GM19238 (cell line): ENCODE data around the gene IGHMBP2.
"Not testable (repeated sequence)": the region's sequence is repeated elsewhere in the genome, so short reads cannot be mapped to it uniquely, and the experiment has no call there.

Experiments
- DNase-seq: peaks from one replicate; pipeline ENCODE4 v3.0.0; 2011; ENCODE audit warnings: low spot score; ENCODE audit not compliant: insufficient read length

IGHMBP2 gene

GRCh38 chr11:68903288-68904247 lies at the start of gene IGHMBP2, which contains the start of gene MRPL21:
Gene IGHMBP2 (plus strand): TSS chr11:68903891. CDS start chr11:68903953, 62 bp downstream.
Gene MRPL21 (minus strand): TSS chr11:68903832. CDS start chr11:68903810, 22 bp downstream.
- peak; percentile 87 for DNase-seq

GRCh38 chr11:68854273-68854958 lies 49.3 kb upstream of the IGHMBP2 start:
- DNase-seq = no peak

- DNase-seq = no peak
Observed at GRCh38 chr11:68855205-68855981, 48.3 kb upstream of the IGHMBP2 start.

DNA sequence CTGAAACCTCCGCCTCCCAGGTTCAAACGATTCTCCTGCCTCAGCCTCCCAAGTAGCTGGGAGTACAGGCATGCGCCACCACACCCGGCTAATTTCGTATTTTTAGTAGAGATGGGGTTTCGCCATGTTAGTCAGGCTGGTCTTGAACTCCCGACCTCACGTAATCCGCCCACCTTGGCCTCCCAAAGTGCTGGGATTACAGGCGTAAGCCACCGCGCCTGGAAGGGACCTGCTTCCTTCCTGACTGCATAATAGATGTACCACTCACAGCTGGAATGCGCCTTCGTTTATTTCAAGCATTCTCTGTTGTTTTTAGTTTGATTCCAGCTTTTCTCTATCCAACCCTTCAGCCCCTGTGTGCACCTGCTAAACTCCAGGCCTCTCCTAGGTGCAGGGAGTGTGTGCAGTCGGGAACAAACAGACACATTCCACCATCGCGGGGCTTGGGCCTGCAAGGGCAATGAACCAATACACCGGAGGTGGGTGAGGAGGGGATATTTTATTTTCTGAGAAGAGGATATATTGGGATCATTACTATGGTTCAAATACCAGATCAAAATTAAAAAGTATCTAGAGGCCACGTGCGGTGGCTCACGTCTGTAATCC lies 47.2 kb upstream of the IGHMBP2 start:
- not testable (repeated sequence) for DNase-seq

GRCh38 chr11:68857037-68857586 lies 46.6 kb upstream of the IGHMBP2 start:
- DNase-seq = no peak

- no peak for DNase-seq
Observed at GRCh38 chr11:68859123-68859522, 44.6 kb upstream of the IGHMBP2 start.

DNA sequence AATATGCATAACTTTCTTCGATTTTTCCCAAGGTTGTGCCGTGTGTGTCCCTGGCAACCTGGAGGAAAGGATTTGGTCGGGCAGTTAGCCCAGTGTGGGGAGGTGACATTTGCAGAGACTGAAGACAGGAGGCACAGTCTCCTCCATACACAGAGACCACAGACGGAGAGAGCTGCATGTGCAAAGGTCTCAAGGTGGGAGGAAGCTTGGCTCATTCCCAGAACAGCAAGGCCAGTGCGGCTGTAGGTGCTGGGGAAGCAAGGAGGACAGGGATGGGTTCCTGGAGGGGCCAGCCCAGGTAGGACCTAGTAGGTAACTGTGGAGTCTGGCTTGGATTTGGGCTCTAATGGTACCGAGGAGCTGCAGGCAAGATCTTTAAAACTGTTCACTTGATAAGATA lies 41.3 kb upstream of the IGHMBP2 start:
- no peak for DNase-seq

- no peak for DNase-seq
Observed at GRCh38 chr11:68863553-68864265, 40.0 kb upstream of the IGHMBP2 start.

DNA sequence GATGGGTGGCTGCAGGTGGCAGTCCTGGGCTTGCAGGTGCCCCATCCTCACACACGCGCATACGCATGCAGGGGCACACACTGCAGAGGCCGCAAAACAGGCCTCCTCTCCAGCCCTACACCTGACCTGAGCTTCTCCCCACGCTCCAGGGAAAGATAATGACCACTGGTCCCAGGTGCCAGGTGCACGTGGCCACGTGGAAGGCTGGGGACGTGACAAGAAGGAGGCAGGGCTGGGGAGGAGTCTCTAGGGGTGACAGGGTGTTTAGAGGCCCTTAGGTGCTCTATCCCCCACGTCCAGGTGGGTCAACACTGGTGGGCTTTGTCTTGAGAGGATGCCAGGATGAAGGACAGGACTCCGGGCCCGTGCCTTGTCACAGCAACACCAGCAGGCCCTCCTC lies 38.5 kb upstream of the IGHMBP2 start:
- no peak for DNase-seq

GRCh38 chr11:68867066-68867465 lies 36.6 kb upstream of the IGHMBP2 start:
- no peak for DNase-seq

- no peak for DNase-seq
Observed at GRCh38 chr11:68868221-68868835, 35.4 kb upstream of the IGHMBP2 start.

DNA sequence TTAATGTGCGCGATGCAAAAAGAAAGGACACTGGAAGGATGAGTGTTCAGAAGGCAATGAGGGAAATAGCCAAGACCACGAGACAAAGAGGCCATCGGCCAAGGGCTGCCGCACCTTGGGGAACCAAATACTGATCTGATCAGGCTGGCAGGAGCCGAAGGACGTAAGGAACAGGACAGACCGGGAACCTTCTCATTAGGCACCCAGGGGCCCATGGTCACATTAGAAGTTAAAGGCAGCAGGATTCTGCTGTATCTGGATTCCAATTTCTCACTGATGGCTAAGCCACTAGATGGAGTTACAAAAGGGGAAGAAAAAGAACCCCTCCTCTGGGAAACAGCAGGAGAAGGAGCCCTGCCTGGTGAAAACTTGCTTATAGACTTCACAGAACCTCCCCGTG lies 33.2 kb upstream of the IGHMBP2 start:
- DNase-seq = no peak

DNA sequence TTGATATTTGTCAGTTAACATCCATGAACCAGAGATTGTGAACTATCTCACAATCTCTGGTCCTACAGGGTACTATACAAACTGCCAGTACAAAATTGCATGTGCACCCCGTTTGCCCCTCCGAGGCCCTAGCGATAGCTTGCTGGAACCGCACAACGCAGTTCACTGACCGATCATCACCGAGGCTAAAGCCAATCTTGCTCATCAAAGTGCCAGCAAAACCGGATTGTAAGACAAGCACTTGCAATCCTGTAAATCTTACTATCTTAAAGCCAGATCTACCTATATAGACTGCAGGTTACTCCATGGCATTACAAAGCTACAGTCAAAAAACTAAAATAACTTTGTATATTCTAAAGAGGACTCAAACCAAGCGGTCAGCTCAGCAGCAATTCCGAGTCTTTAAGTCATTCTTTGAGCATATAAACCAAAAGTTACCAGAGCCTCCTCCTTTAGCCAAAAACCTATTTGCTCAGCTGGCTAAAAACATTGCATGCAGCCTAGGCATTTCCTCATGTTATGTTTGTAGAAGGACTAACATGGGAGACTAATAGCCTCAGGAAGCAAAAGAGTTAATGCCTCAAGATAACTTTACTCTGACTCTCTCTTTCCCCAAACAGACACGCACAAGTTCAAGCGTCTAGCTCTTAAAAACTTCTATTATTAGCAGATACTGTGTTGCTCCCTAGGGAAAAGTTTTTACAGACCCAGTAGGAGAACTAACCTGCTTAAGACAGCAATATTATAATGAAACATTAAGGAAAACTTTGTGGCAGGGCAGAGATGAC lies 31.3 kb upstream of the IGHMBP2 start:
- DNase-seq = no peak

DNA sequence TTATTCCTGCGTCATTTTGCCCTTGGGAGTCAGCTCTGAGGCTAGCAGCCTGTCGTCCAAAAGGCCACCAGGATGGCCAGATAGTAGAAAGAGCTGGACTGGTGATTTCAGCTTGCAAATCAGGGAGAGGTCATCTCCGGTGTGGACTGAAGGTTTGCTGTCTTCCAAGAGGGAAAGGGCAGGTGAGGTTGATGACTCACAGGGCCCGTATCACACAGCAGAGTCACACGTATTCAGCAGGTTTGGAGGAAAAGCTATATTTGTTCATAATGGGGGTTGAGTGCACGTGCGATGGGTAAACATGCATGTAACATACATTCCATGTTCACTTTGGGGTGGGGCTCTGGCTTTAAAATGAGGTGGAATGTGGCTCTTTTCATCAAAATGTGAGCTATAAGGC lies 25.7 kb upstream of the IGHMBP2 start:
- DNase-seq = no peak

- no peak for DNase-seq
Observed at GRCh38 chr11:68880851-68881250, 22.8 kb upstream of the IGHMBP2 start.

GRCh38 chr11:68881320-68881719 lies 22.4 kb upstream of the IGHMBP2 start:
- DNase-seq = no peak

DNA sequence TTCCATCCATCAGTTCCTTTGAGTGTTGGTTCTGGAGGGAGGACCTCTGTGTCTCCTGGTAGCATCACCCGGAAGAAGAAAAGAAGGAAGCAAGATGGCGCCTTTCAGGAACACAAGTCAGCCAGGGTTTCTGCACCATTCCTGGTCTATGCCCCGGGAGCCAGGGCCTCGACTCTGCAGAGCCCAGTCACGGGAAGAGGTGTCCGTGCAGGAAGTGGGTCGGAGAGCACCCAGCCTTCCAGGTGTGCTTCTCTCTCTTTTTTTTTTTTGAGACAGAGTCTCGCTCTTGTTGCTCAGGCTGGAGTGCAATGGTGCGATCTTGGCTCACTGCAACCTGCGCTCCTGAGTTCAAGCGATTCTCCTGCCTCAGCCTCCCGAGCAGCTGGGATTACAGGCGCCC lies 21.3 kb upstream of the IGHMBP2 start:
- DNase-seq = no peak

- DNase-seq = not testable (repeated sequence)
Observed at GRCh38 chr11:68884827-68885226, 18.9 kb upstream of the IGHMBP2 start.

DNA sequence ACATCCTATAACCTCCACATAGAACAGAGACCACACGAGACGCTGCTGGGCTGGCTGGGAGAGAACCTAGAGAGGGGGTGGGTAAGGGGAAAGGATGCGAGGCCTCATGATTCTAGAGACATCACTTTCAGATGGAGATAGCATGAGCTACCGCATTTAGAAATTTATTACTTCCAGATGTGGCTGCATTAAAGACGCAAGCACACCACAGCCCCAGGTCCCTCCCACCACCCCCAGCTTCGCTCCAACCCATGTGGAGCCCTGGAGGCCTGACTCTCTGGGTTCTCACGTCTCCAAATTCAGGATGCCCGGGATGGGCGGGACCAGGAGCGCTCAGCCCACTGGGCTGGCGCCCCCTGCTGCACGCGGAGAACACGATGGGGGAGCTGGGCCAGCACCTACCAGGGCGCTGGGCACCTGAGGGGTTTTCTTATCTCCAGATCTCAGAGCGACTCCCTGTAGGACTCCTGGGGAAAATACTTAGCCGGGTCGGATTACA lies 13.7 kb upstream of the IGHMBP2 start:
- DNase-seq = no peak
